UCSD-AML1 (cell line): ENCODE results near the gene EXOC6B.
A peak's percentile ranks its signal among the peaks of the same experiment; 100 is the strongest.

Experiments used
- DNase-seq: peaks from one replicate; lab custom pipeline; 2025; ENCODE audit not compliant: unreplicated experiment; lab: John Stamatoyannopoulos, UW

The EXOC6B gene

DNA sequence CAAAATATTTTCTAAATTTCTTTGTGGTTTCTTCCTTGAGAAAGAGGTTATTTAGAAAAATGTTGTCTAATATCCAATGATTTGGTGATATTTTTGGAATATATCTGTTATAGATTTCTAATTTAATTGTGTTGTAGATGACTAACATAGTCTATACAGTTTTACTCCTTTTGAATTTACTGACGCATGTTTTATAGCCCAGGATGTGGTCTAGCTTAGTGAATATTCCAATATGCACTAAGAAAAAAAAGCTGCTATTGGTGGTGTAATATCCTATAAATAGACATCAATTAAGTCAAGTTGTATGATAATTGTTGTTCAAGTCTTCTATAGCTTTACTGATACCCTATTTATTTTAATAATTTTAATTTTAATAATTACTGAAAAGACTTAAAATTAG is 437.6 kb downstream of the EXOC6B start:
- DNase-seq = no peak

DNA sequence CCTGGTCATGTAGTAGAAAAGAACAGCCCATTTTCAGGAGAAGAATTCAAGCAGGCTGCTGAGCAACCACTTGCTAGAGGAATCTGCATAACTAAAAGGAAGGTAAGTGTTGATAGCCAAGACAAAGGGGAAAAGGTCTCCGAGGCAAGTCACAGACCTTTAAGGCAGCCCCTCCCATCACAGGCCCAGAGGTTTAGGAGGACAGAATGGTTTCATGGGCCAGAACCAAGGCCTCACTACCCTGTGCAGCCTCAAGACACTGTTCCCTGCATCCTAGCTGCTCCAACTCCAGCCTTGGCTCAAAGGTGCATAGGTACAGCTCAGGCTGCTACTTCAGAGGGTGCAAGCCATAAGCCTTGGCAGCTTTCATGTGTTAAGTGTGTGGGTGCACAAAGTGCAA is 439.5 kb downstream of the EXOC6B start:
- no peak for DNase-seq

DNA sequence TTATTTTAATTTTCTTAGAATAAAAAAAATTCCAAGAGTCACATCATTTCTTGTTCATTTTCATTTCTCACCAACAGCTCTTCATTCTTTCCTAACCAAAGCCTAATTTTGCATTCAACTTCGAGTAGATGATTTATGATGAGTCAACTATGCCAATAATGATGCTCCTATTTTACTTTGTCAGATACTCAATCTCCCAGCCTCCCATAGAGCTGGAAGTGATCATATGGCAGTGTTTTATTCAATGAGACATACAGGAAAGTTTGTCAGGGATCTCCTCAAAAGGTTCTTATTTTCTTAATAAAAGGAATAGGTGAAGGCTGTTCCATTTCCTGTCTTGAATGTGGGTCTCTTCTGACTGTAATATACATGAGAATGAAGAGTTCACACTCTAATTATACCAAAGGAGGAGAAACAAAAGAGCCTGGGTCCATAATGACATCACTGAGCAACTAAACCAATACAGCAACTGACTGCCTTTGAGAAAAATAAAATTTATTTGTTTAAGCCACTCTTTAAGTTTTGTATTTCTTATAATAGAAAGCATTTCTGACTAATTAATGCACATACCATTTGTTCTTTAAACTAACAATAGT is 447.0 kb downstream of the EXOC6B start:
- DNase-seq = no peak

DNA sequence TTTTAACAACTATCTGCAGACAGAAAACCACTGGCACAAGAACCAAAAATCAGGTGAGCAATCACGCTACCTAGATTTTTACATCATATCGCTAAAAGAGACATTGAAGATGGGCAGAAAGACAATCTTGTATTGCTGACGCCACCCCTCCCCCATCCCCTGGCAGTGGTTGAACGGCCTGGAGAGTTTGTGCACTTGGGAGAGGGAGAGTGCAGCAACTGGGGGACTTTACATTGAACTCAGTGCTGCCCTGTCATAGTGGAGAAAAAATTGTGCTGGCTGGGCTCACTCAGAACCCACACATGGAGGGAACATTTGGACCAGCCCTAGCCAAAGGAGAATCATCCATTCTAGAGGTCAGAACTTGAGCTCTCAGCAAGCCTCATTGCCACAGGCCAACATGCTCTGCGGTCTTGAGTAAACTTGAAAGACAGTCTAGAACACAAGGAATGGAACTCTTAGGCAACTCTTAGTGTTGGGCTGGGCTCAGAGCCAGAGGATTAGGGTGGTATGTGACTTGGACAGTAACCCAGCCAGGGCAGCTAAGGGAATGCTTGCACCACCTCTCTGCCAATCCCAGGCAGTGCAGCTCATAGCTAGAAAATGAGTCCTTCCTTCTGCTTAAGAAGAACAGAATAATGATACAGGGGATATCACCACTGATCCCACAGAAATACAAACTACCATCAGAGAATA is 458.2 kb downstream of the EXOC6B start:
- no peak for DNase-seq

GRCh38 chr2:72363406-72363805 is 462.4 kb downstream of the EXOC6B start:
- DNase-seq = no peak

GRCh38 chr2:72362733-72363132 is 463.1 kb downstream of the EXOC6B start:
- no peak for DNase-seq

DNA sequence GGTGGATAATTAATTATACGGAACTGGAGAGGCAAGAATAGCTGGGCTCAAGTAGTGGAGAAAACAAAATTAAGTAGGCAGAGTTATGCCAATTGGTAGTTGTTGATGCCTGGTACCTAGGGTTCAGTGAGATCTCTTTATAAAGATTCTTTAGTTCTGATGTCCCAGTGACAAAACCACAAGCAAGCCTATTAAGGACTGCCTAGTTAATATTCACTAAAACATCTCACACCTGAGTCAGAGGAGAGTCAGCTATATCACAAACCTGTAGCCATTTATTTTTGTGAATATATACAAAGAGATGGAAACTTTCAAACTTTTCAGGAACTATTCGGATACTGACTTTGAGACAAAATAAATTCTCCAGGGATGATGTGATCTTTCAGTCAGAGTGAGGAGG is 464.3 kb downstream of the EXOC6B start:
- no peak for DNase-seq

DNA sequence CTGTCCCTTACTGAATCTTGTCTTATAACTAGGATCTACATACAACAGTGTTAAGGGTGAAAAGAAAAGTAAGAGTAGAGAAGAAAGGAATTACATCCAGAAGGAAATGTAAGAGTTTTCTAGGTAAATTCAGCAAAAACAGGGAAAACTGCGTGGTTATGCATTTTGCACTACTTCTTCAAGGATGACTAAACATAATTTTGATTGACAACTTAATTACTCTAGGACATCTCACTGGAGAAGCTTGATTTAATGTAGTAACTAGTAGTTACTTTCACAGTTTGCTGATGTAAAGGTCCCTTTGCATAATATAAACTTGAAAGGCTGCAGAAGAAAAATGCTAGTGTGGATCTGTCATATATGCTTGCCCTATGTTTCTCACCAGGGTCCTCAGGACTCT is 464.8 kb downstream of the EXOC6B start:
- no peak for DNase-seq

GRCh38 chr2:72350852-72351251 is 475.0 kb downstream of the EXOC6B start:
- no peak for DNase-seq

- no peak for DNase-seq
These were observed 476.8 kb downstream of the EXOC6B start for GRCh38 chr2:72349016-72349415.

- DNase-seq = no peak
These were observed 478.8 kb downstream of the EXOC6B start for GRCh38 chr2:72347081-72347480.

DNA sequence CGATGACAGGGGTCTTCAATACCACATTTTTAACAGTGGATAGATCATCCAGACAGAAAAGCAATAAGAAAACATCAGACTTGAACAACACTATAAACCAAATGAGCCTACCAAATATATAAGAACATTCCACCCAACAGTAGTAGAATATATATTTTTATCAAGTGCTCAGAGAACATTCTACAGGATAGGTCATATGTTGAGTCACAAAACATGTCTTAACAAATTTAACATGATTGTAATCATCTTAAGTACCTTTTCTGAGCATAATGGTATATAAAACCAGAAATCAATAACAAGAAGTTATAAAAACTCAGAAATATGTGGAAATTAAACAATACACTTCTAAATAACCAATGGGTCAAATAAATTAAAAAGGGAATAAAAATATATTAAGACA is 484.2 kb downstream of the EXOC6B start:
- DNase-seq = no peak

GRCh38 chr2:72340665-72341064 is 485.2 kb downstream of the EXOC6B start:
- no peak for DNase-seq

DNA sequence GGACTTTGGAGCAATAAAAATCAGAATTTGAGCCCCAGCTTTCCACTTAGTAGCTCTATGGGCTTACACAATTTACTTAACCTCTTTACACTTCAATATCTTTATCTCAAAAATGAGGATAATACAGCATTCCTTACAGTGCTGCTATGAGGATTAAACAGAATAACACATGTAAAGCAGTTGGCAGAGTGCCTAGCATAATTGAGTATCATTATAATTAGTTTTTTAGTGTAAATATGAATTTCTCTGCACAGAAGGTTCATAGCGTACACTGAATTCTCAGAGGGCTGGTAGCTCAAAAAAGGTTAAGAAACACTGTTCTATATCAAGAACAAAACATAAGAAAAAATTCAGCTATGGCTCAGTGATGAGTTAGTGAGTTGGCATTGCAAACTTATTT is 487.8 kb downstream of the EXOC6B start:
- no peak for DNase-seq

DNA sequence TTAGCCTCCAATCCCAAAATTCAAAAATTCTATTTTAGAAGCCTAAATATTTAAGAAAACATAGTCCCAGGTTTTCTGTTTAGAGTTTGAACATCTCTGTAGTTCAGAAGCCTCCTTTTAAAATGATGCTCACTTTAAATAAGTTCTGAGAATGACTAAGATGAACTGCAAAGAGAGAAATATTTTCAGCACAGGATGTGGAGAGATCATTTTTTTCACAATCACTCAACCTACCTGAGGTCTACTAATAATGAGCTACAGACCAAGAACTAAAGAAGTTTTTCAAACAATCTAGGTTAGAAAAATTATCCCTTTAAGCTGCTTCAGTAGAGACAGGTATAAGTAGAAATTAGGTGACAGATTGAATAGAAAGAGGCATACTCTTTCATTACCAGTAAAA is 493.1 kb downstream of the EXOC6B start:
- DNase-seq = no peak

GRCh38 chr2:72330652-72331051 is 495.2 kb downstream of the EXOC6B start:
- no peak for DNase-seq

DNA sequence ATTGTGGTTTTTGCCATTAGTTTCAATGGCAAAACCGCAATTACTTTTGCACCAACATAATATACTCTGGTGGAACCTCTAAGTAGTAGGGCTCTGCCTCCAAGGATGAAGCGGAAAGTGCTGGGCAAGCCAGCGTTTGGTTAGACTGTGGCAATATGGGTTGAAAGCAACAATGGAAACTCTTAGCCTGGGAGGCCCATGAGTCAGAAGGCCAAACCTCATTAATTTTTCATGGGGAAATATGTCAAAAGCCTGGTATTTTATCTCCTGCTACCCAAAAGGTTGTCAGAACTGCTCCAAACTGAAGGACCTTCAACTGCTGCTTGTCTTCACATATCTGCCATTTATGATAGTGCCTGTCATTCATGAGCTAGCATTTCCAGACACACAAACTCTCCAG is 499.1 kb downstream of the EXOC6B start:
- DNase-seq = no peak

DNA sequence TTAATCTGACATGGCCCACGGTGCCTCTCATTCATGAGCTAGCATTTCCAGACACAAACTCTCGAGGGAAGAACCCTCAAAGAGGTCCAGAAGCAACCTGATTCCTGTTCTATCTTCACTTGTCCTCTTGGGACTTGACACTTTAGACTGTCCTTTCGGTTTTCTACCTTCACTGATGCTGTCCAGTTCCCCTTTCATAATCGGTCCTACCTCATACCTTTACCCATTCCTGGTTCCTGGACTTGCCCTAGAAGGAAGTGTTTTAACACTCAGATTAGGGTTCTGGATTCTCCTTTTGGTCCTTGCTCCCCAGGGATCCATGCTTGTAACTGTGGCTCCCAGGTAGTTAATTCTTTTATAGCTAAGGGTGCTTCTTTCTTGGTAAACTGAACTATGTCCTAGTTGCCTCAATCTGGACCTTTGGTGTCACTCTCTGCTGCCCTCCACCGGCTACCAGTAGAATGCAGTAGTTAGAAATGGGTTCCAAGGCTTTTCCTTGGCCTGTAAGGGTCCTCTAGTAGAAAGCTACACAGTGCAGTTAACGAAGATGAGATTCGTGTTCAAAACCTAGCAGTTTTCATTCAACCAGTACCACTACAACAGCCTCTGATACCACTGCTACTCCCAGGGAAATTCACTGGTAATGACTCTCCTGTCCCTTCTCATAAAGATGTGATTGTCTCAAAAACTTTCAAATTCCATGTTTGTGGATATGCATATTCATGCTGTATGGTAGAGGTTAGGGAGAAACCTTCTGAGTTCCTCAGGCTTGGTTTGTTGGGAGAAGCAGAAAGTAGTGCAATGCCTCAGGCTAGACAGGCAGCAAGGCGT is 500.0 kb downstream of the EXOC6B start:
- peak; percentile 14 for DNase-seq

DNA sequence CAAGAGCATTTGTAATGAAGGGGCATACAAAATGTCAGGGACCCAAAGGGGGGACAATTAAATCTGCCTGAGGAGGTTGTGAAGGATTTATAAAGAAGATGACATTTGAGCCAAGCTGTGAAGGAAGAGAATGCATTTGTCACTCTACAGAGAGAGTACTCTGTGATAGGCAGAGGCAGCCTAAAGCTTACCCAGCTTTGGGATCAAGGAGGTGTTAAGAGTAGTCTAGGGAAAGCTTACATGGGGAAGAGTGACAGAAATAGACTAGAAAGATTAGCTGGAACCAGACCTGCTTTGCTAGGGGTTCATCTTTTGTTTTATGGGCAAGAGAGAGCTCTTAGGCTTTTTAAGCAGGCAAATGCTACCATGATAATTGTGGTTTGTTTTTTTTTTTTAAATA is 509.1 kb downstream of the EXOC6B start:
- no peak for DNase-seq

DNA sequence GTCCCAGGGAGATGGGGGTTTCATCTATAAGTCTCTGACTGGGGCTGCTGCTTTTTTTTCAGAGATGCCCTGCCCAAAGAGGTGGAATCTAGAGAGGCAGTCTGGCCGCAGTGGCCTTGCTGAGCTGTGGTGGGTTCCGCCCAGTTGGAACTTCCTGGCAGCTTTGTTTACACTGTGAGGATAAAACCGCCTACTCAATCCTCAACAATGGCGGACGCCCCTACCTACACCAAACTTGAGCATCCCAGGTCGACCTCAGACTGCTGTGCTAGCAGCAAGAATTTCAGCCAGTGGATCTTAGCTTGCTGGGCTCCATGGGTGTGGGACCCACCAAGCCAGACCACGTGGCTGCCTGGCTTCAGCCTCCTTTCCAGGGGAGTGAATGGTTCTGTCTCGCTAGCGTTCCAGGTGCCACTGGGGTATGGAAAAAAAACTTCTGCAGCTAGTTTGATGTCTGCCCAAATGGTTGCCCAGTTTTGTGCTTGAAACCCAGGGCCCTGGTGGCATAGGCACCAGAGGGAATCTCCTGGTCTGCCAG is 525.6 kb downstream of the EXOC6B start:
- no peak for DNase-seq

- no peak for DNase-seq
These were observed 532.2 kb downstream of the EXOC6B start for GRCh38 chr2:72293620-72294019.

GRCh38 chr2:72292433-72292832 is 533.4 kb downstream of the EXOC6B start:
- no peak for DNase-seq
